Liver (tissue), 9 donors: ENCODE results near the gene EIF2B5. TPM values are rescaled to one million over a fixed set of nuclear protein-coding genes. Genes with fewer than 3 reads are reported as not detected.

Experiments
- DNase-seq: peaks from one replicate; pipeline ENCODE4 v3.0.0-alpha.2; 2017; ENCODE audit warnings: low spot score
- H3K27ac ChIP-seq, 2 donors: one replicate each; pipeline ENCODE4 v1.7.0; 2013; ENCODE audit warnings: inconsistent platforms in 2 of 2, low read length in 2 of 2, control low read depth in 1 of 2, low read depth in 1 of 2, mild to moderate bottlenecking in 1 of 2
- H3K27me3 ChIP-seq, 4 donors: one replicate each; pipeline versions ENCODE4 v1.6.1 to v1.7.0; 2013; ENCODE audit warnings: low read length in 3 of 4, inconsistent platforms in 1 of 4, mild to moderate bottlenecking in 1 of 4, moderate library complexity in 1 of 4; ENCODE audit not compliant: control insufficient read depth in 4 of 4, insufficient read depth in 4 of 4
- H3K36me3 ChIP-seq, 4 donors: one replicate each; pipeline versions ENCODE4 v1.6.1 to v1.7.0; 2013; ENCODE audit warnings: low read length in 3 of 4, mild to moderate bottlenecking in 3 of 4, low read depth in 1 of 4, moderate library complexity in 1 of 4; ENCODE audit not compliant: control insufficient read depth in 4 of 4, insufficient read depth in 3 of 4
- H3K4me1 ChIP-seq, 4 donors: one replicate each; pipeline versions ENCODE4 v1.6.1 to v1.7.0; 2013; ENCODE audit warnings: low read length in 3 of 4, mild to moderate bottlenecking in 3 of 4, moderate library complexity in 1 of 4; ENCODE audit not compliant: control insufficient read depth in 4 of 4, insufficient read depth in 4 of 4
- H3K4me3 ChIP-seq, 3 donors: one replicate each; pipeline versions ENCODE4 v1.6.1 to v1.7.0; 2013; ENCODE audit warnings: low read length in 3 of 3, control low read depth in 1 of 3, low read depth in 1 of 3, mild to moderate bottlenecking in 1 of 3
- H3K9ac ChIP-seq, 2 donors: one replicate each; pipeline ENCODE4 v1.7.0; 2013; ENCODE audit warnings: low read length in 2 of 2, mild to moderate bottlenecking in 2 of 2, moderate library complexity in 2 of 2, control low read depth in 1 of 2, low read depth in 1 of 2
- H3K9me3 ChIP-seq, 4 donors: one replicate each; pipeline versions ENCODE4 v1.6.1 to v1.7.0; 2013; ENCODE audit warnings: low read length in 3 of 4; ENCODE audit not compliant: control insufficient read depth in 4 of 4
- ATF3 ChIP-seq: IDR thresholded peaks from 2 replicates; pipeline ENCODE4 v1.6.1; 2016; ENCODE audit warnings: antibody characterized with exemption
- CTCF ChIP-seq: fragments of 150-350 bp; IDR thresholded peaks from 2 replicates; pipeline ENCODE4 v1.5.1; 2017; ENCODE audit warnings: improper control_type of control experiment, low read depth, low read length; ENCODE audit not compliant: missing input control
- EGR1 ChIP-seq, 2 donors: IDR thresholded peaks; 2 replicates each; pipeline ENCODE4 v1.6.1; 2016 to 2018; ENCODE audit warnings: antibody characterized with exemption in 2 of 2, low read depth in 2 of 2
- FOXA1 ChIP-seq: IDR thresholded peaks from 2 replicates; pipeline ENCODE4 v1.6.1; 2016; ENCODE audit warnings: antibody characterized with exemption
- FOXA2 ChIP-seq: IDR thresholded peaks from 2 replicates; pipeline ENCODE4 v1.6.1; 2016; ENCODE audit warnings: antibody characterized with exemption
- GABPA ChIP-seq, 2 donors: IDR thresholded peaks in 1 of 2; conservative IDR thresholded peaks in 1 of 2; 2 replicates each; pipeline ENCODE4 v1.6.1; 2016; ENCODE audit warnings: antibody characterized with exemption in 2 of 2, mild to moderate bottlenecking in 1 of 2, moderate library complexity in 1 of 2
- HNF4A ChIP-seq, 2 donors: conservative IDR thresholded peaks; 2 replicates each; pipeline ENCODE4 v1.6.1; 2016; ENCODE audit warnings: antibody characterized with exemption in 2 of 2, mild to moderate bottlenecking in 2 of 2
- HNF4G ChIP-seq: IDR thresholded peaks from 2 replicates; pipeline ENCODE4 v1.6.1; 2016; ENCODE audit warnings: antibody characterized with exemption
- JUND ChIP-seq, 2 donors: IDR thresholded peaks; 2 replicates each; pipeline ENCODE4 v1.6.1; 2016; ENCODE audit warnings: antibody characterized with exemption in 2 of 2
- MAX ChIP-seq: IDR thresholded peaks from 2 replicates; pipeline ENCODE4 v1.6.1; 2016; ENCODE audit warnings: antibody characterized with exemption
- NR2F2 ChIP-seq: IDR thresholded peaks from 2 replicates; pipeline ENCODE4 v1.6.1; 2016; ENCODE audit warnings: antibody characterized with exemption
- RAD21 ChIP-seq, 2 donors: IDR thresholded peaks; 2 replicates each; pipeline ENCODE4 v1.6.1; 2016; ENCODE audit warnings: antibody characterized with exemption in 2 of 2, mild to moderate bottlenecking in 2 of 2
- REST ChIP-seq: IDR thresholded peaks from 2 replicates; pipeline ENCODE4 v1.6.1; 2016; ENCODE audit warnings: antibody characterized with exemption, mild to moderate bottlenecking
- RXRA ChIP-seq, 2 donors: IDR thresholded peaks; 2 replicates each; pipeline ENCODE4 v1.6.1; 2017 to 2018; ENCODE audit warnings: antibody characterized with exemption in 2 of 2, mild to moderate bottlenecking in 1 of 2
- SP1 ChIP-seq: IDR thresholded peaks from 2 replicates; pipeline ENCODE4 v1.6.1; 2018; ENCODE audit warnings: antibody characterized with exemption, mild to moderate bottlenecking
- TAF1 ChIP-seq: conservative IDR thresholded peaks from 2 replicates; pipeline ENCODE4 v1.6.1; 2016; ENCODE audit warnings: antibody characterized with exemption, mild to moderate bottlenecking
- YY1 ChIP-seq: IDR thresholded peaks from 2 replicates; pipeline ENCODE4 v1.6.1; 2016; ENCODE audit warnings: antibody characterized with exemption, mild to moderate bottlenecking
- ZBTB33 ChIP-seq: IDR thresholded peaks from 2 replicates; pipeline ENCODE4 v1.6.1; 2016; ENCODE audit warnings: antibody characterized with exemption
- WGBS: extraction: QIAGEN DNeasy Blood & Tissue Kit; methylation state at CpG from one replicate; pipeline ENCODE4 v1.1.7; 2013; 5-methylcytosine and 5-hydroxymethylcytosine counted together
- polyA plus RNA-seq, 2 donors: library from polyadenylated mRNA; stranded (reverse) in 1 of 2; unstranded in 1 of 2; fragments of 200-250 nt in 1 of 2; fragments of >200 nt in 1 of 2; fragmentation: Nextera tagmentation in 1 of 2; extraction: Ambion mirVana in 1 of 2; gene quantifications; one replicate each; pipeline versions ENCODE4 v1.2.1 to v1.2.3, GENCODE V29; 2013 to 2015
- total RNA-seq, 2 donors: library from RNA; depleted of rRNA; stranded (reverse); fragments of >200 nt; gene quantifications; one replicate each; pipeline ENCODE4 v1.2.3, GENCODE V29; 2014
- donor health status: healthy.
- donor health status: healthy.
- donor health status: healthy.
- donor health status: healthy.
- donor health status: healthy.

Gene EIF2B5
- total and polyA plus RNA-seq, 4 donors, result 19.0 to 34.3 (median 24.4) TPM

- TF ChIP-seq RXRA (IDR thresholded peaks at IDR 0.05) (no peak), FOXA2 (no peak), REST (no peak), YY1 (no peak)
Observed at GRCh38 chr3:184188080-184188479, 52.9 kb downstream of the EIF2B5 start (continued).

GRCh38 chr3:184189421-184189820 is 54.3 kb downstream of the EIF2B5 start:
- 95% methylated on average over 13 of the region's 13 CpGs for WGBS
- H3K4me3 ChIP-seq, result no peak overlapping the region
- peaks cover 2 to 25% (median 21%) of the 10 kb centered on the region in 4 donors for H3K4me1 ChIP-seq
- DNase-seq, result no peak
- H3K27me3 ChIP-seq, result no peaks in the 10 kb centered on the region
- H3K36me3 ChIP-seq, result peaks cover 30 to 63% (median 60%) of the 10 kb centered on the region in 4 donors
- H3K9me3 ChIP-seq, result no peaks in the 10 kb centered on the region
- no peak overlapping the region for H3K9ac ChIP-seq
- H3K27ac ChIP-seq, result no peak overlapping the region
- TF ChIP-seq FOXA1 (no peak), GABPA (IDR thresholded peaks at IDR 0.05 in 1 of 2, conservative IDR thresholded peaks at IDR 0.05 in 1 of 2) (no peak), CTCF (no peak), FOXA2 (no peak), HNF4G (no peak), REST (no peak), RAD21 (IDR thresholded peaks at IDR 0.05) (no peak), YY1 (no peak), HNF4A (conservative IDR thresholded peaks at IDR 0.05) (no peak), RXRA (IDR thresholded peaks at IDR 0.05) (no peak), EGR1 (IDR thresholded peaks at IDR 0.05; ENCODE audit: low read depth in 2 of 2) (no peak), JUND (IDR thresholded peaks at IDR 0.05) (no peak), SP1 (no peak), MAX (no peak), NR2F2 (no peak), ATF3 (no peak), TAF1 (no peak), ZBTB33 (no peak)
